Hepatocyte (in vitro differentiated cells): Measurements from ENCODE around the gene BLVRB. TPM values are rescaled to one million over a fixed set of nuclear protein-coding genes. Genes with fewer than 3 reads are reported as not detected.

Experiments
- DNase-seq: peaks from one replicate; pipeline ENCODE4 v3.0.0-alpha.2; 2016; ENCODE audit warnings: low spot score
- H2AFZ ChIP-seq: fragments of 200-600 bp; sonication (generic); 2 replicates; pipeline ENCODE4 v1.6.0; 2016; ENCODE audit warnings: antibody characterized with exemption, mild to moderate bottlenecking
- H3K27ac ChIP-seq: fragments of 200-600 bp; sonication (generic); 2 replicates; pipeline ENCODE4 v1.5.1; 2016; ENCODE audit warnings: mild to moderate bottlenecking
- H3K27me3 ChIP-seq: fragments of 200-600 bp; sonication (generic); 2 replicates; pipeline ENCODE4 v1.6.1; 2016
- H3K36me3 ChIP-seq: fragments of 200-600 bp; sonication (generic); replicated peaks from 2 replicates; pipeline ENCODE4 v1.5.1; 2016; ENCODE audit warnings: low read depth; ENCODE audit not compliant: insufficient read depth
- H3K4me1 ChIP-seq: fragments of 200-600 bp; sonication (generic); 2 replicates; pipeline ENCODE4 v1.5.1; 2016; ENCODE audit warnings: mild to moderate bottlenecking, moderate library complexity; ENCODE audit not compliant: insufficient read depth
- H3K4me2 ChIP-seq: fragments of 200-600 bp; sonication (generic); 2 replicates; pipeline ENCODE4 v1.6.0; 2016
- H3K4me3 ChIP-seq: fragments of 200-600 bp; sonication (generic); 2 replicates; pipeline ENCODE4 v1.5.1; 2016; ENCODE audit warnings: mild to moderate bottlenecking
- H3K79me2 ChIP-seq: fragments of 200-600 bp; sonication (generic); 2 replicates; pipeline ENCODE4 v1.6.0; 2017; ENCODE audit warnings: mild to moderate bottlenecking
- H3K9me2 ChIP-seq: fragments of 200-600 bp; sonication (generic); replicated peaks from 2 replicates; pipeline ENCODE4 v1.6.0; 2017; ENCODE audit warnings: mild to moderate bottlenecking; ENCODE audit not compliant: insufficient read depth
- H3K9me3 ChIP-seq: fragments of 200-600 bp; sonication (generic); 2 replicates; pipeline ENCODE4 v1.5.1; 2016; ENCODE audit warnings: low read depth, mild to moderate bottlenecking
- H4K20me1 ChIP-seq: fragments of 200-600 bp; sonication (generic); 2 replicates; pipeline ENCODE4 v1.6.0; 2016; ENCODE audit warnings: mild to moderate bottlenecking; ENCODE audit not compliant: insufficient read depth, poor library complexity, severe bottlenecking
- EZH2 ChIP-seq: fragments of 200-600 bp; sonication (generic); IDR thresholded peaks from 2 replicates; pipeline ENCODE4 v1.6.1; 2016; ENCODE audit warnings: antibody characterized with exemption, mild to moderate bottlenecking, borderline replicate concordance
- EZH2phosphoT487 ChIP-seq: fragments of 200-600 bp; sonication (generic); IDR thresholded peaks from one replicate; pipeline ENCODE4 v1.6.1; 2018; ENCODE audit warnings: antibody characterized with exemption, mild to moderate bottlenecking, low read depth, moderate library complexity; ENCODE audit not compliant: unreplicated experiment, severe bottlenecking
- WGBS: methylation state at CpG from one replicate; pipeline ENCODE4 v1.1.6; 2016; ENCODE audit warnings: low lambda C conversion rate; ENCODE audit errors: missing lambda C conversion rate; 5-methylcytosine and 5-hydroxymethylcytosine counted together
- polyA plus RNA-seq: library from polyadenylated mRNA; unstranded; fragments of >200 nt; fragmentation: Nextera tagmentation; extraction: Ambion mirVana; gene quantifications from 2 replicates; pipeline ENCODE4 v1.2.1, GENCODE V29; 2016
- total RNA-seq: library from RNA; depleted of rRNA; stranded (reverse); fragments of >200 nt; gene quantifications from 2 replicates; pipeline ENCODE4 v1.2.3, GENCODE V29; 2014
- TF ChIP-seq, protein P1 (sequence below): fragments of 200-600 bp; sonication (generic); IDR thresholded peaks from 2 replicates; pipeline ENCODE4 v1.5.1; 2016; ENCODE audit warnings: antibody characterized with exemption, mild to moderate bottlenecking; ENCODE audit not compliant: poor library complexity

BLVRB gene
- total and polyA plus RNA-seq, 2 experiments from 2014 or later, result 114 to 157 TPM

DNA sequence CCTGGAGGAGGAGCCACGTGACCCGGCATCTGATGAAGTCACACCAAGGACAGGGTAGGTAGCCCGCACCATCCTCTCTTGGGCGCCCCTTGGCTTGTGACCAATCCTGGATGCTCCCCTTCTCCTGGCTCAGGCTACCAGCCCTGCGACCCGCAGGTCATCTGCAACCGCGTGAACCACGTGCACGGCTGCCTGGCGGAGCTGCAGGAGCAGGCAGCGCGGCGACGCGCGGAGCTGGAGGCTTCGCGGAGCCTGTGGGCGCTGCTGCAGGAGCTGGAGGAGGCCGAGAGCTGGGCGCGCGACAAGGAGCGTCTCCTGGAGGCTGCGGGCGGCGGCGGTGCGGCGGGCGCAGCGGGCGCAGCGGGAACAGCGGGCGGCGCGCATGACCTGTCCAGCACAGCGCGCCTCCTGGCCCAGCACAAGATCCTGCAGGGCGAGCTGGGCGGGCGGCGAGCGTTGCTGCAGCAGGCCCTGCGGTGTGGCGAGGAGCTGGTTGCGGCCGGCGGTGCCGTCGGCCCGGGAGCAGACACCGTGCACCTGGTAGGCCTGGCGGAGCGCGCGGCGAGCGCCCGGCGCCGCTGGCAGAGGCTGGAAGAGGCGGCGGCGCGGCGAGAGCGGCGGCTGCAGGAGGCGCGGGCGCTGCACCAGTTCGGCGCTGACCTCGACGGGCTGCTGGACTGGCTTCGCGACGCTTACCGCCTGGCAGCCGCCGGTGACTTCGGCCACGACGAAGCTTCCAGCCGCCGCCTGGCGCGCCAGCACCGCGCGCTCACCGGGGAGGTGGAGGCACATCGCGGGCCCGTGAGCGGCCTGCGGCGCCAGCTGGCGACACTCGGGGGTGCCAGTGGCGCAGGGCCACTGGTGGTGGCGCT, 47.2 kb upstream of the BLVRB start:
- WGBS, result 7% methylated on average over 78 of the region's 105 CpGs
- H3K9me3 ChIP-seq, result no peaks in the 10 kb centered on the region
- no peak overlapping the region for H2AFZ ChIP-seq
- H3K4me1 ChIP-seq, result no peaks in the 10 kb centered on the region
- TF ChIP-seq EZH2phosphoT487, result no peak
- no peak overlapping the region for H3K4me3 ChIP-seq
- no peaks in the 10 kb centered on the region for H3K9me2 ChIP-seq
- no peak overlapping the region for H3K27ac ChIP-seq
- DNase-seq, result peak; percentile 50
- H3K36me3 ChIP-seq, result no peaks in the 10 kb centered on the region
- no peaks in the 10 kb centered on the region for H3K79me2 ChIP-seq
- H3K27me3 ChIP-seq, result peaks cover 53% of the 10 kb centered on the region
- H3K4me2 ChIP-seq, result peak overlapping the region; percentile 74
- no peaks in the 10 kb centered on the region for H4K20me1 ChIP-seq

GRCh38 chr19:40512110-40512472, 46.5 kb upstream of the BLVRB start:
- Histone ChIP-seq H3K9me2 (no peaks in the 10 kb centered on the region), H2AFZ (no peak overlapping the region), H3K27me3 (peaks cover 47% of the 10 kb centered on the region), H3K4me3 (no peak overlapping the region), H3K4me2 (peak overlapping the region; percentile 74), H3K27ac (no peak overlapping the region), H3K36me3 (no peaks in the 10 kb centered on the region), H3K9me3 (no peaks in the 10 kb centered on the region), H4K20me1 (no peaks in the 10 kb centered on the region), H3K79me2 (no peaks in the 10 kb centered on the region), H3K4me1 (no peaks in the 10 kb centered on the region)
- 80% methylated on average over 1 of the region's 1 CpG for WGBS
- DNase-seq, result no peak
- TF ChIP-seq EZH2phosphoT487, result no peak
- TF ChIP-seq, protein P1, sequence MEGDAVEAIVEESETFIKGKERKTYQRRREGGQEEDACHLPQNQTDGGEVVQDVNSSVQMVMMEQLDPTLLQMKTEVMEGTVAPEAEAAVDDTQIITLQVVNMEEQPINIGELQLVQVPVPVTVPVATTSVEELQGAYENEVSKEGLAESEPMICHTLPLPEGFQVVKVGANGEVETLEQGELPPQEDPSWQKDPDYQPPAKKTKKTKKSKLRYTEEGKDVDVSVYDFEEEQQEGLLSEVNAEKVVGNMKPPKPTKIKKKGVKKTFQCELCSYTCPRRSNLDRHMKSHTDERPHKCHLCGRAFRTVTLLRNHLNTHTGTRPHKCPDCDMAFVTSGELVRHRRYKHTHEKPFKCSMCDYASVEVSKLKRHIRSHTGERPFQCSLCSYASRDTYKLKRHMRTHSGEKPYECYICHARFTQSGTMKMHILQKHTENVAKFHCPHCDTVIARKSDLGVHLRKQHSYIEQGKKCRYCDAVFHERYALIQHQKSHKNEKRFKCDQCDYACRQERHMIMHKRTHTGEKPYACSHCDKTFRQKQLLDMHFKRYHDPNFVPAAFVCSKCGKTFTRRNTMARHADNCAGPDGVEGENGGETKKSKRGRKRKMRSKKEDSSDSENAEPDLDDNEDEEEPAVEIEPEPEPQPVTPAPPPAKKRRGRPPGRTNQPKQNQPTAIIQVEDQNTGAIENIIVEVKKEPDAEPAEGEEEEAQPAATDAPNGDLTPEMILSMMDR, result no peak
- no peak for TF ChIP-seq EZH2

DNA sequence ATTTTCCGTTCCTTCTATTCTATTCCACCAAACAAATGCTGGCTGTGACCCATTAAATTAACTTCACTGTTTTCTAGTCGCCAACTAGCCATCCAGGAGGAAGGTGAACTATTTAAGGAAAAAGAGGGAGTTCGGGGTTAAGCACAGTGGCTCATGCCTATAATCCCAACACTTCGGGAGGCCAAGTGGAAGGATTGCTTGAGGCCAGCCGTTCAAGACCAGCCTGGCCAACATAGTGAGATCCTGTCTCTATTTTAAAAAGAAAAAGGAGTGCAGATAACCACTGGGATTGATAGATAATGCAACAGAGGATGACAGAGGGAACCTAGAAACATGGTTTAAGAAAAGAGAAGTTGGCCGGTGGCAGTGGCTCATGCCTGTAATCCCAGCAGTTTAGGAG, 45.9 kb upstream of the BLVRB start:
- Histone ChIP-seq H2AFZ (no peak overlapping the region), H3K36me3 (no peaks in the 10 kb centered on the region), H3K79me2 (no peaks in the 10 kb centered on the region), H3K9me3 (no peaks in the 10 kb centered on the region), H3K4me3 (no peak overlapping the region), H3K4me1 (no peaks in the 10 kb centered on the region), H3K27me3 (peaks cover 40% of the 10 kb centered on the region), H3K4me2 (no peak overlapping the region), H3K9me2 (no peaks in the 10 kb centered on the region), H3K27ac (no peak overlapping the region), H4K20me1 (no peaks in the 10 kb centered on the region)
- DNase-seq, result no peak
- no peak for TF ChIP-seq EZH2phosphoT487
- TF ChIP-seq, protein P1, result no peak
- no peak for TF ChIP-seq EZH2
- WGBS, result 92% methylated on average over 6 of the region's 6 CpGs

- TF ChIP-seq, protein P1, result no peak
- TF ChIP-seq EZH2phosphoT487, result no peak
- TF ChIP-seq EZH2, result no peak
- Histone ChIP-seq H2AFZ (no peak overlapping the region), H3K4me3 (no peak overlapping the region), H3K27me3 (peaks cover 42% of the 10 kb centered on the region), H3K36me3 (no peaks in the 10 kb centered on the region), H3K79me2 (no peaks in the 10 kb centered on the region), H3K27ac (no peak overlapping the region), H4K20me1 (no peaks in the 10 kb centered on the region), H3K9me3 (no peaks in the 10 kb centered on the region), H3K4me2 (no peak overlapping the region), H3K9me2 (no peaks in the 10 kb centered on the region), H3K4me1 (no peaks in the 10 kb centered on the region)
- no peak for DNase-seq
- 75% methylated on average over 7 of the region's 7 CpGs for WGBS
Observed at GRCh38 chr19:40510526-40511115, 45.1 kb upstream of the BLVRB start.
